Right forelimb (tissue), 1 donor: ENCODE data around the gene MTMR1.
A peak's percentile ranks its signal among the peaks of the same experiment; 100 is the strongest.

Experiments used
- DNase-seq: peaks from one replicate; pipeline ENCODE4 v3.0.0-alpha.2; 2018

Gene MTMR1

GRCh38 chrX:150692831-150693724 lies at the start of gene MTMR1:
MTMR1 (plus strand) TSS chrX:150693396; CDS start chrX:150693531, 135 bp downstream.
- DNase-seq = peak; percentile 55

GRCh38 chrX:150643958-150644357 lies 49.2 kb upstream of the MTMR1 start:
- DNase-seq = no peak

GRCh38 chrX:150644422-150644821 lies 48.8 kb upstream of the MTMR1 start:
- DNase-seq = no peak

GRCh38 chrX:150647331-150647730 lies 45.9 kb upstream of the MTMR1 start:
- DNase-seq = no peak

GRCh38 chrX:150648296-150648940 lies 44.8 kb upstream of the MTMR1 start:
- DNase-seq = no peak

- DNase-seq = no peak
These were observed 43.9 kb upstream of the MTMR1 start for GRCh38 chrX:150649096-150649870.

- no peak for DNase-seq
These were observed 41.3 kb upstream of the MTMR1 start for GRCh38 chrX:150651906-150652305.

- DNase-seq = no peak
These were observed 37.4 kb upstream of the MTMR1 start for GRCh38 chrX:150655788-150656187.

- DNase-seq = no peak
These were observed 30.1 kb upstream of the MTMR1 start for GRCh38 chrX:150663073-150663472.

- no peak for DNase-seq
These were observed 28.9 kb upstream of the MTMR1 start for GRCh38 chrX:150664290-150664689.

- DNase-seq = no peak
These were observed 17.0 kb upstream of the MTMR1 start for GRCh38 chrX:150676221-150676620.

GRCh38 chrX:150680974-150681373 lies 12.2 kb upstream of the MTMR1 start:
- DNase-seq = no peak

- no peak for DNase-seq
These were observed 10.1 kb upstream of the MTMR1 start for GRCh38 chrX:150683112-150683511.

GRCh38 chrX:150683536-150684146 lies 9.6 kb upstream of the MTMR1 start:
- no peak for DNase-seq

GRCh38 chrX:150688911-150689451 lies 4.2 kb upstream of the MTMR1 start:
- DNase-seq = no peak

- DNase-seq = no peak
These were observed 3.1 kb upstream of the MTMR1 start for GRCh38 chrX:150690126-150690525.

- no peak for DNase-seq
These were observed 900 bp upstream of the MTMR1 start for GRCh38 chrX:150692296-150692695.

GRCh38 chrX:150693725-150694574 lies 754 bp downstream of the MTMR1 start:
- DNase-seq = peak; percentile 56

GRCh38 chrX:150694738-150695410 lies 1.7 kb downstream of the MTMR1 start:
- no peak for DNase-seq

GRCh38 chrX:150696331-150696730 lies 3.1 kb downstream of the MTMR1 start:
- DNase-seq = no peak

- no peak for DNase-seq
These were observed 3.7 kb downstream of the MTMR1 start for GRCh38 chrX:150696866-150697265.
